ENCODE results near the gene STRN3.
"Not testable (repeated sequence)": the region's sequence is repeated elsewhere in the genome, so short reads cannot be mapped to it uniquely, and the experiment has no call there.

Gene STRN3

DNA sequence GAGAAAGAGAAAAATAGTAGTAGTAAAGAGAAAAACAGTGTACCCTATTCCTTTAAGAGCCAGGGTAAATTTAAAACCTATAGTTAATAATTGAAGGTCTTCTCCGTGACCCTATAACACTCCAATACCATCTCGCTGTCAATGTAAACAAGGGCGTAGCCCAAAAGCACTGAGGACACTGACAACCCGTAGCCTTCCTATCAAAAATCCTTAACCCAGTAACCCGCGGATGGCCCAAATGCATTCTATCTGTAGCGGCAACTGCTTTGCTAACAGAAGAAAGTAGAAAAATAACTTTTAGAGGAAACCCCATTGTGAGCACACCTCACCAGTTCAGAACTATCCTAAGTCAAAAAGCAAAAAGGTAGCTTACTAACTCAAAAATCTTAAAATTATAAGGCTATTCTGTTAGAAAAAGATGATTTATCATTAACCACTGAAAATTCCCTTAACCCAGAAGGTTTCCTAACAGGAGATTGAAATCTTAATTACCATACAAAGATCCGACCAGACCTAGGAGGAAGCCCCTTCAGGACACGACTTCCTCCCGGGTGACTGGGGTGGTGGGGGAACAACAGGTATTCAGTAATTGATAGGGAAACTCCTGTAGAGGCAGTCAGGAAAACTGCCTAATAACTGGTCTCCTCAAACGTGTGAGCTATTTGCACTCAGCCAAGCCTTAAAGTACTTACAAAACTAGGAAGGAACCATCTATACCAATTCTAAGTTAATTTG lies 58.6 kb downstream of the STRN3 start:
- not testable (repeated sequence) for DNase-seq

- DNase-seq: no peak
Measured at GRCh38 chr14:30966415-30967363, 59.5 kb downstream of the STRN3 start.

- not testable (repeated sequence) for DNase-seq
Measured at GRCh38 chr14:30965861-30966260, 60.3 kb downstream of the STRN3 start.

GRCh38 chr14:30962537-30962936 lies 63.6 kb downstream of the STRN3 start:
- DNase-seq: not testable (repeated sequence)

- no peak for DNase-seq
Measured at GRCh38 chr14:30961330-30961729, 64.8 kb downstream of the STRN3 start.

DNA sequence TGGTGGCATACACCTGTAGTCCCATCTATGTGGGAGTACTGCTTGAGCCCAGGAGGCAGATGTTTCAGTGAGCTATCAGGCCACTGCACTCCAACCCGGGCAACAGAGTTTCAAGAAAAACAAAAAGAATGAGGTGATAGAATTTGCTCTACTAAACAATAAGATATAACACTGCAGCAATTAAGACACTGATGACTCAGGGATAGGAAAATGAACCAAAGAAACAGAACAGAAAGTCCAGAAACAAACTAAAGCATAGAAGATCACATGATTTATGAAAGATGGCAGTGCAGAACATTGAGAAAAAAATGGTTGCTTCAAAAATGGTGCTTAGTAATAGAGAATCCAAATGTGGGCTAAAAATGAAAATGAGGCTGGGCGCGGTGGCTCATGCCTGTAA lies 66.0 kb downstream of the STRN3 start:
- DNase-seq: no peak

DNA sequence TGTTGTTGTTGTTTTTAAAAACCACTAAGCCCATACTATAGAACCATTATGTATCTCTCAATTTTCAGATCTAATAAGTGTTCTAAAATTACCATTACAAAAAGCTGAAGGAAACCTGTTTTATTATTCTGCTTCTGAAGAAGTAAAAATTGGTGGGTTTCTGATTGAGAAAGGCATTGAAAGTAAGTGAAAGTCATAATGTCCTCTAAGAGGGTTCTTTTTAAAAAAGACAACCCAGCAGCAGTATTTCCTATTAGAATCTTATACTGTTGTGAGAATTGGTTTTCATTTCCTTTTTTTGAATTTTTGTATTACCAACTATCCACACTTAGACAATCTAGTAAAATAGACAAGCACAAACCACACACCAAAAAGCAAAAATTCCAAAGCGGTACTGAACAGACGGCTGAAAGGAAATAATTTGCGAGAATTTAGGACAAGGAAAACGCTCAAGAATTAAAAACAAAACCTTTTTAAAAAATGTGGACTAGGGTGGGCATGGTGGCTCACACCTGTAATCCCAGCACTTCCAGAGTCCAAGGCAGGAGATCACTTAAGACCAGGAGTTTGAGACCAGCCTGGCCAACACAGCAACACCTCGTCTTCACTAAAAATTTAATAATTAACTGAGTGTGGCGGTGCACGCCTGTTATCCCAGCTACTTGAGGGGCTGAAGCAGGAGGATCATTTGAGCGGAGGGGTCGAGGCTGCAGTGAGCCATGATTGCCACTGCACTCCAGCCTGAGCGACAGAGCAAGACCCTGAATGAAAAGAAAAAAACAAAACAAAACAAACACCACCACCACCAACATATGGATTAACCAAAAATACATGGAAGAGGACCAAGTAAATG lies 67.4 kb downstream of the STRN3 start:
- DNase-seq: no peak

GRCh38 chr14:30957813-30958370 lies 68.3 kb downstream of the STRN3 start:
- DNase-seq: no peak

DNA sequence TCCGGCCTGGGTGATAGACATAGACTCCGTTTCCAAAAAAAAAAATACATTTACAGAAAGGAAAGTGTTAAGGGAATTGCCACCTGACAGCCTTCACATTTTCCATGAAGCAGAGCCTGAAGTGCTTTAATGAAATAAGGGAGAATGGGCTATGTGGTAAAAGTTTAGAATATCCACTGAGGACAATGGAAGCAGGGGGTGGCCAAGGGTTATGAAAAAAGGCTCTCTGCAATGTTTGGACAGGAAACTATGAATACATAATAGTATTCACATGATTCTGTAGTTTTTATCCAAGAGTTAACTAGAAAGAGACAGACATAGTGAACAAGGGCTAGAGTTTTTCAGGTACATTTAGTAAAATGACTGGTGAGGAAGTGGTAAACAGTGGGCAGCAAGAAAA lies 76.5 kb downstream of the STRN3 start:
- DNase-seq: no peak

GRCh38 chr14:30943694-30944093 lies 82.5 kb downstream of the STRN3 start:
- no peak for DNase-seq

DNA sequence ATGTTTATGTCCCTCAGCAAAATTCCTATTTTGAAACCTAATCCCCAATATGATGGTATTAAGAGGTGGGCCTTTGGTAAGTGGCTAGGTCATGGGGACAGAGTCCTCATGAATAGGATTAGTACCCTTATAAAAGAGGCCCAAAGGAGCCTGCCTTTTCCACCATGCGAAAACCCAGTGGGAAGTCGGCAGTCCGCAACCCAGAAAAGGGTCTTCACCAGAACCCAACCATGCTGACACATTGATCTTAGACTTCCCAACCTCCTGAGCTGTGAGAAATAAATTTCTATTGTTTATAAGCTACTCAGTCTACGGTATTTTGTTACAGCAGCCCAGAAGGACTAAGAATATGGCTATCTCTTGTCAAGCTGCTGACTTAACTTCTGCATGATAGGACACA lies 85.3 kb downstream of the STRN3 start:
- DNase-seq: no peak

DNA sequence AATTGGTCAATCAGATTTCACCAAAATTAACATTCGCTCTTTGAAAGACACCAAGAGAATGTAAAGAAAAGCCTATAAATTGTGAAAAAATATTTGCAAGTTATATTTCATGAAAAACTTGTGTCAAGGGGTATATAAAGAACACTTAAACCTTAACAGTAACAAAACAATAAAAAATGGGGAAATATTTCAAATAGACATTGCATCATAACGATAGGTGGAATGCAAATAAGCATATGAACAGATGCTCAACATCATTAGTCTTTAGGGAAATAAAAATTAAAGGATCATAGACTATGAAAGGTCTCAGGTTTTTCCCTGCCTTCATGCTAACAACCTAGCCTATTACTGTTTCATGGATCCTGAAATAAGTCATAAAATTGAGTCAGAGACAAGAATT lies 87.6 kb downstream of the STRN3 start:
- no peak for DNase-seq

- DNase-seq: no peak
Measured at GRCh38 chr14:30935445-30935844, 90.7 kb downstream of the STRN3 start.

GRCh38 chr14:30933937-30934336 lies 92.2 kb downstream of the STRN3 start:
- DNase-seq: not testable (repeated sequence)

DNA sequence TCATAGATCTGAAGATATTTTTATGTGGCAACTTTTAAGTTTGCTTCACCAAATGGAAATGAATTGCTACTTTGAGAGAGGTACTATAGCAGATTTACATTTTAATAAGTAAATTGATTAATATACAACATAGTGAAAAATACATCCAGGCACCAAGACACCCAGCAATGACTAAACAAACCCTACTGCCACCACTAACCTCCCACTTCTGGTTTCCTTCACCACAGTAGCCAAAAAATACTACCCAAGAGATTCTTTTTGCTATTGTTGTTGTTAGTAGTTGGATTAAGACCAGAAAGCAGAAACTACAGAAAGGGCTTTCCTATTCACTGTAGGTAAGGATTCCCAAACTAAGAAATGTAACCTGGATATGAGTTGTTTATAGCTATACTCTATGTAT lies 97.7 kb downstream of the STRN3 start:
- DNase-seq: no peak

GRCh38 chr14:30925254-30925653 lies 100.9 kb downstream of the STRN3 start:
- DNase-seq: no peak

- no peak for DNase-seq
Measured at GRCh38 chr14:30921788-30922187, 104.4 kb downstream of the STRN3 start.

GRCh38 chr14:30921305-30921704 lies 104.9 kb downstream of the STRN3 start:
- no peak for DNase-seq

GRCh38 chr14:30915596-30915995 lies 110.6 kb downstream of the STRN3 start:
- no peak for DNase-seq

- no peak for DNase-seq
Measured at GRCh38 chr14:30914812-30915211, 111.4 kb downstream of the STRN3 start.

DNA sequence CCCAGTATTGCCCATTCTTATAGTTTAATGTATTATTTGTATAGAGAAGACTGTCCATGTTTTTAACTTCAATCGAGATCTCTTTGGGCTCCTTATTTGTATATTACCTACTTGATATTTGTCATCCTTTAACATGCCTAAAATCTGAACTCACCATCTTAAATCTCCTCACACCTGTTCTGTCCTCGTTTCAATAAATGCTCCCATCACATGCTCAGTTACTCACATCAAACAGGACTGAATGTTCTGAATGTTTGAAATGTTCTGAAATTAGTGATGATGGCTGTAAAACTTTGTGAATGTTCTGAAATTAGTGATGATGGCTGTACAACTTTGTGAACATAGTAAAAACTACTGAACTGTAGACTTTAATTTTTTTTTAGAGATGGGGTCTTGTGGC lies 117.4 kb downstream of the STRN3 start:
- DNase-seq: no peak

- no peak for DNase-seq
Measured at GRCh38 chr14:30907659-30908057, 118.5 kb downstream of the STRN3 start.

All from COR-L47 (cell line).